Myocyte (in vitro differentiated cells): ENCODE results near the gene ODF2L. TPM values are rescaled to one million over a fixed set of nuclear protein-coding genes. Genes with fewer than 3 reads are reported as not detected.
"Not testable (repeated sequence)": the region's sequence is repeated elsewhere in the genome, so short reads cannot be mapped to it uniquely, and the experiment has no call there.

Source experiments
- DNase-seq: peaks from one replicate; pipeline ENCODE4 v3.0.0-alpha.2; 2012; ENCODE audit warnings: low read depth
- total RNA-seq: library from RNA; depleted of rRNA; stranded (reverse); fragments of >200 nt; gene quantifications from 2 replicates; pipeline ENCODE4 v1.2.3, GENCODE V29; 2014

Gene ODF2L
- total RNA-seq, 1 donor from 2014 or later = 14.7 TPM

DNA sequence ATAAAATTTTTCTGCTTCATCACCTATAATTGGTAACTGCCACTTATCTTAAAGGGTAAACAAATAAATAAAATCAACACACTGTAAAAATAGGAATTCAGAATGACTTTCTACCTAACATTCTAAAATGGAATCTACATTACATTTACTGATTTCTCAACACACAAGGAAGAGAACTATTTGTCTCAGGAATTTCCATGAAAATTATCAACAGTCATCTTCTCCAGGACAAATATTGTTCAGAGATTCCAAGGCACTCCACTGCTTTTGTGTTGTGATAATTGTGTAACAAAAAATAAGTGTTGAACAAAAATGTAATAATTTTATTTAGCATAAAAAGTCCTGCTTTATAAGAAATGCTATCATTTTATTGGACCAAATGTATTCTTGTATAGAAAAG, 7.3 kb downstream of the ODF2L start:
- no peak for DNase-seq

DNA sequence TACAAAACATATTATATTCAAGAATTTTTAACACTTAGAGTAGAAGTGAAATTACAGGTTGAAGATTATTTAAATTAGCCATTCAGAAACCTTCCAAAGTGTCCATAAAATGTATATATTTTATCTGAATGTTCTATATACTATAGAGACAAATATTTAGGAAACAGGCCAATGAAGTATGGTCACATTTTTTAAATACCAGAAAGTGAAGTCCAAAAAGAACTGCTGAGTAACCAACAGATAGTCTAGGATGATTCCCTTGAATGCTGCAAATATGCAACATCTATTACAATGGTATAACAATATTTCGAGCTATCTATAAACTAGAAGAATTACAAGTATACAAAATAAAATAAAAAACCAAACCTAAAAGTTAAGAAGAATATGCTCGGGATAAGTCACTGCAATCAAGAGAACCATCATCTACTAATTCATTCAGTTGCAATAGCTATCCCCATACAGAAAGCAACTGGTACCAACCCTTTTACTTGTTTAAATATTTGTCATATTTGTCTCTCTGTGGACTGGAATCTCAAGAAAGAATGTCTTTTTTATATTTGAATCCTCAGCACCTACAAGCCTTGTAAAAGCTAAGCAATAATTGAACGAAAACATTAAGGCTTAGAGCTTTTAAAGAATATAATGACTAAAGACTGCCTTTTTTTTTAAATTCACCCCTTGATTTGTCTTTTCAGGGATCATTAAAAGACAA, 8.1 kb downstream of the ODF2L start:
- no peak for DNase-seq

DNA sequence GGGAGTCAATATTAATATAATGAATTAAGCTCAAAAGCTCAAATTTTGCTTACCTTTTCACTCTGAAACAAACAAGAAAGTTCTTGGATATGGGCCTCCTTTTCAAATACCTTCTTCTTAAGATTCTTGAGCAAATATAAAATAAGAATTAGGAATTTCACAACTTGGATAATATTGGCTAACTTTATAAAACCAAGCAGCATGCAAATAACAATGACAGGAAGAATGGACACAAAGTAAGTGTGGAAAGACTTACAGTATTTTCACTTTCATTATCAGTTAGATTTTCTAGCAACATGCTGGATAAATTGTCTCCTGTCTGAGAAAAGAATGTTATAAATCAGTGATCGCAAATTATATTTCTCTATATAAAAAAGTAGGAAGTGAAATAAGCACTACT, 13.2 kb downstream of the ODF2L start:
- no peak for DNase-seq

DNA sequence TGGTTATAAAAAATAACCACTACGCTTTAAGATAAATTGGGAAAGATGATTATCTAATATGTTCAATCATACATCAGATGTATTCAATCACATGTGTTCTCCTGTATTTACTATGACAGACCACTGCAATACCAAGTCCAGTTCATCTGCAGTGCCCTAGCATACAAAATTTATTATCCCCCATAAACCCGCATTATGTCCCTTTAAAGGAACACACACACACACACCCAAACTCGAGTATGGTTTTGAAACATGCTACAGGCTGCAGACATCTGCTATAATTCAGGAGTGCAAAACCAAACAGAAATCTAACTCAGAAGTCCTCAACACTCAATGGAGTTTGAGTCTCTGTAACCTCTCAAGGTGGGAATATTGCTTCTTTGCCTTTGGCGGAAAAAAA, 14.9 kb downstream of the ODF2L start:
- no peak for DNase-seq

DNA sequence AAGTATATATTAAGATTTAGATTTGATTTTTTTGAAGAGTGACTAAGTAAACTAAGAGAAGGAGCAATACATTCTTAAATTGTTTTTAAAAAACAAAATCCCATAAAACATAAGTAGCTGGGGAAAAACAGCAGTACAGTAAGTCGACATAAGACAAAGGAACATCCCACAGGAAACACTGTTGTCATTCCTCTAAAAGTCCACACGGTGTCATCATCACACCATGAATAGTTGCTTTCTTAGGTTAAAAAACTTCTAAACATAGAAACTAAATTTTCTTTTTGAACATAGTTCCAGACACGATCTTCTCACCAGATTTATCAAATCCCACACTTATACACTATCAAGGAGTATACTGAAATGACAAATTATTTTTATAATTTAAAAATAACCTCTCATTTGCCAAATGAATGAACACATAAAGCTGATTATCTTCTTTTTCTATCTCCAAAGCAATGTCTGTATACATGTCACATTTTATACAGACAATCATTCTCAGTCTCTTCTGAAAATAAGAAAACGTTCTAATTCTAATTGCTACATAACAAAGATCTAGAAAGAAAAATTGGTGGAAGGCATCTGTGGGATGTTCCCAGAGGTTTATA, 15.8 kb downstream of the ODF2L start:
- peak; percentile 78 for DNase-seq

DNA sequence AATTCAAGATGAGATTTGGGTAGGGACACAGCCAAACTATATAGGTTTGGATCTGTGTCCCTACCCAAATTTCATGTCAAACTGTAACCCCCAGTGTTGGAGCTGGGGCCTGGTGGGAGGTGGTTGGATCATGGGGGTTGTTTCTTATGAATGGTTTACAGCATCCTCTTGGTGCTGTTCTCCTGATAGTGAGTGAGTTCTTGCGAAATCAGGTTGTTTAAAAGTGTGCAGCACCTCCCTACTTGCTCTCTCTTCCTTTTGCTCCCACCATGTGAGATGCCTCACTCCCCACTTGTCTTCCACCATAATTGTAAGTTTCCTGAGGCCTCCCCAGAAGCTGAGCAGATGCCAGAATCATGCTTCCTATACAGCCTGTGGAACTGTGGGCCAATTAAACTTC, 17.3 kb downstream of the ODF2L start:
- DNase-seq = no peak

DNA sequence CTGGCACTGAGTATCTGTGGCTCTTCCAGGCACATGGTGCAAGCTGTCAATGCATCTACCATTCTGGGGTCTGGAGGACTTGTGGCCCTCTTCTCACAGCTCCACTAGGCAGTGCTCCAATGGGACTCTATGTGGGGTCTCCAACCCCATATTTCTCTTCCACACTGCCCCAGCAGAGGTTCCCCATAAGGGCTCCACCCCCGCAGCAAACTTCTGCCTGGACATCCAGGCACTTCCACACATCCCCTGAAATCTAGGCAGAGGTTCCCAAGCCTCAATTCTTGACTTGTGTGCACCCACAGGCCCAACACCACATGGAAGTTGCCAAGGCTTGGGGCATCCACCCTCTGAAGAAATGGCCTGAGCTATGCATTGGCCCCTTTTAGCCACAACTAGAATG, 18.8 kb downstream of the ODF2L start:
- DNase-seq = no peak

DNA sequence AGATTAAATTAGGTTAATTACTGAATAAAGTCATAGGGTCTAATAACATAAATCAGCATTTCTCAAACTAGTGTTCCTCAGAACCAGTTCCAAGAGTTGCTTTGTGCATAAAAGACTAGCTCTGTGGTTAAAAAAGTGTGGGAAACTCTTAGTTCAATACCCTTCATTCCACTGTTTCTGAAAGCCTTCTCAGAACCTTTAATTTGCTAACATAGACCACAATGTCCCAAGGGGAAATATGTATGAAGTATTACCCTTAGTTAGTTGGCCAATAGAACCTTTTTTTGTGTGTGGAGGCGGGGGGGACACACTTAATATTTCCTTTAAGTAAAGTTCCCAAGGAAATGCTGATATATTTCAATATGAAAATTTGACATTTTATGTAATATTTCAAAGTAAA, 20.4 kb downstream of the ODF2L start:
- DNase-seq = peak; percentile 30

DNA sequence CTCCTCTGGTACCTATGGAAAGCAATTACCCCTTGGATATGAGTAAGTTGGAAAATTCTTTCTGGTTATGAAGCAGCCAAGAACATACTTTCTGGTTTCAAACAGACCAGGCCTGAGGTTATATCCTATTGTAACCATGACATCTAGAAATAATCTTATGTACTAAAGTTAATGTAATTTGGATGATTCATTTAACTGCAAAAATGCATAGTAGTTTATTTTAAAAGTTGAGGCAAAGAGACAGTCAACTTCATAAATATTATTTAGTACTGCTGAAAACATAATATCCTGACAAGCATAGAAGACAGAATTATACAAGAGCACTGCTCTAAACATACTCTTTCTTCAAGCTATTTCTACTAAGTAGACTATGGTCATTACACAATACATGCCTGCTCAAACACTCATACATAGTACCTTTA, 25.5 kb downstream of the ODF2L start:
- no peak for DNase-seq

DNA sequence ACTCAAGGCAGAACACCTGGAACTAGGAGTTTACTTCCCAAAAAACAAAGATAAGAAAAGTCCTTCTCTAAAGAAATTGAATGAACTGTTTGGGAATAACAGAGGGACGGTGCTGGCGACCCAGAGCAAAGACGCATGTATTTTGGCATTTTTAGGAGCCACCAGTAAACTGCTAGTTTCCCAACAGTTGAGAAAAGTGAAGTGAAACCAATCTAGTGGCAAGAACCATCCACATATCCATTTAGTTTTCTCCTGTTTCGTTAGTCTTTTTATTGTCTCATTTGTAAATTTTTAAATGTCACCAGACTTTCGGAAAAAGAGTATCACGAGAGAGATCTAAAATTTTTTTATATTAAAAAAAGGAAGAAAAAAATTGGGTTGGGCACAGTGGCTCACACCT, 30.2 kb downstream of the ODF2L start:
- DNase-seq = no peak

DNA sequence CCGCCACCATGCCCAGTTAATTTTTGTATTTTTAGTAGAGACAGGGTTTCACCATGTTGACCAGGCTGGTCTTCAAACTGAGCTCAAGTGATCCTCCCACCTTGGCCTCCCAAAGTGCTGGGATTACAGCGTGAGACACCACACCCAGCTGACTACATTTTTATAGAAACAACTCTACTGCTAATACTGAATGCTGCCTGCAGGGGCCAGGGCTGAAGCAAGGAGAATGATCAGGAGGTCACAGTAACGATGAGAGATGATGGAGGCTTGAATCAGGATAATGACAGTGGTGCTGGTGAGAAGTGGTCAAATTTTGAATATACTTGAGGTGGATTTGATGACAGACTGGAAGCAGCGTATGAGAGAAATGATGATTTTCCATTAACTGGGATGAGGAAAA, 33.3 kb downstream of the ODF2L start:
- no peak for DNase-seq

DNA sequence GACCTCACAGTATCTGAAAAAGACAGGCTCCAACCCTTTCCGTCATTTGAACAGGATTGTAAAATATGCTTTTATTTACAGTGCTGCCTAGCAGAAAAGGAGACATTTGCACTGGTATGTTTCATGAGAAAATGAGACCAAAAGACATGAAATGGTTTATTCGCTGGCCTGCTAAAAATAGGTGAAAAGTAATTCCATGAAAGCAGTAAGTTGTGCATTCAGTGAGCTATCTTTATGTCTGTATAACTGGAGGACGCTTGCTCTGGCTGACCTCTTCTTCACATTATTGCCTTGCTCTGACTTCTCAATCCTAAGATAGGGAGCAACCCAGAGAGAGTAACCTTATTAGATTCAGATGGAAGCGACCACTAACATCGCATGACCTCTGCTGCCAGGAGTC, 38.3 kb downstream of the ODF2L start:
- DNase-seq = no peak

DNA sequence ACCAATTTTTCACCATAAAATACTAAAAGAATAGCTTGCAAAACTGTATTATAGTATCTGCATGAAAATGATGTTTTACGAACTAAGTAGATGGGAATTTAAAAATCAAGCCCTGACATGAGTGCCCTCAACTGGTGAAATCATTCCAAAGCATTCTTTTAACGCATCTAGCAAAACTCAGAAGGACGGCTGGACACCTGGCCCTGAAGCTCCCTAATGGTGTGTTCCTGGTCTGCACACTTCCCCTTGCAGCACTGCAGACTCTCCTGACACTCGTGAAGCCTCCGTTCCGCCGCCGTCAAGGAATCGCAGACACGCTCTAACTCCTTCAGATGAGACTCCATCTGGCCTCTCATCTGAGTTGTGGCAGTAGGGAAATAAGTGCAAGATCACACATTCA, 39.9 kb downstream of the ODF2L start:
- peak; percentile 20 for DNase-seq

DNA sequence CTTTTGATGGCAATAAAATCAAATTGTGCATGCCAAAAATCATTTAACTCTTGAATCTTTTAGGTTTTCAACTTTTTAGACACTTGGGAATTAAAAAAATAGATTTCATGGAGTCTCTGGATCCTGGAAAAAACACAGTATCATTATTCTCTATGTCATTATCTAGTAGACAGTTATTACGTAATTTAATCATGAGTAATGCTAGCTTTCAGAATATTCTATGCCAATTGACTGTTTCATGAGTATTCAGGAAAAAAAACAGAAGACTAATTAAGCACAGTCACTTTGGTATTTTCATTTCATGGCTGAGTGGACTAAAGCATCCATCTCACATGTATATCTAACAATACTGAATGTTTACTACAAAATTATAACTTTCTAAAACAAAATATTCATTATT, 44.0 kb downstream of the ODF2L start:
- DNase-seq = no peak

DNA sequence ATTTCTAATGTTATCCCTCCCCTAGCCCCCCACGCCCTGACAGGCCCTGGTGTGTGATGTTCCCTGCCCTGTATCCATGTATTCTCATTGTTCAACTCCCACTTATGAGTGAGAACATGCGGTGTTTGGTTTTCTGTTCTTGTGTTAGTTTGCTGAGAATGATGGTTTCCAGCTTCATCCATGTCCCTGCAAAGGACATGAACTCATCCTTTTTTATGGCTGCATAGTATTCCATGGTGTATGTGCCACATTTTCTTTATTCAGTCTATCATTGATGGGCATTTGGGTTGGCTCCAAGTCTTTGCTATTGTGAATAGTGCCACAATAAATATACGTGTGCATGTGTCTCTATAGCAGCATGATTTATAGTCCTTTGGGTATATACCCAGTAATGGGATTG, 45.9 kb downstream of the ODF2L start:
- not testable (repeated sequence) for DNase-seq

DNA sequence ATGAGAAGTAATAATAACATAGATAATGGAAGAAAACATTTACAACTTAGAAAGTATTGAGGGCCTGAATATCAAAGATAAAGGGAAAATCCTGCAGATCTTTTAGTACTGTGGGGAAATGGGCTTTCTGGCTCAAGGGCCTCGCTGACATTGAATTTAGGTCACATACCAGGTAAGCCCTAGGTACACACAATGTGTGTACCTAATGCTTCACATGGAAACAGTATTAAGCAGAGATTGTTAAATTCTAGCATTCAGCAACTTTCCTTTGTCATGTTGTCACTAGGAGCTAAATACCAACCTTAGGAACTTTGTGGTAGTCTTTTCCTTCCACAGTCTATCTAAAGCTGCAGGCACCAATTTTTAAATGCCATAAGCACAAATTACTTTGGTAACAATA, 49.7 kb downstream of the ODF2L start:
- no peak for DNase-seq

DNA sequence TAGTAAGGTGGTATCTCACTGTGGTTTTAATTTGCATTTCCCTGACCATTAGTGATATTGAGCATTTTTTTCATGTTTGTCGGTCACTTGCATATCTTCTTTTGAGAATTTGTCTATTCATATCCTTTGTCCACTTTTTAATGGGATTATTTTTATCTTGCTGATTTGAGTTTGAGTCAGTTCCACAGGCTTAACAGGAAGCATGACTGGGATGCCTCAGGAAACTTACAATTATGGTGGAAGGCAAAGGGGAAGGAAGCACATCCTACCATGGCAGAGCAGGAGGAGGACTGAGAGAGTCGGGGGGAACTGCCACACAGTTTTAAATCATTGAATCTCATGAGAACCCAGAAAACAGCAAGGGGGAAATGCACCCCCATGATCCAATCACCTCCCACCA, 51.1 kb downstream of the ODF2L start:
- no peak for DNase-seq

DNA sequence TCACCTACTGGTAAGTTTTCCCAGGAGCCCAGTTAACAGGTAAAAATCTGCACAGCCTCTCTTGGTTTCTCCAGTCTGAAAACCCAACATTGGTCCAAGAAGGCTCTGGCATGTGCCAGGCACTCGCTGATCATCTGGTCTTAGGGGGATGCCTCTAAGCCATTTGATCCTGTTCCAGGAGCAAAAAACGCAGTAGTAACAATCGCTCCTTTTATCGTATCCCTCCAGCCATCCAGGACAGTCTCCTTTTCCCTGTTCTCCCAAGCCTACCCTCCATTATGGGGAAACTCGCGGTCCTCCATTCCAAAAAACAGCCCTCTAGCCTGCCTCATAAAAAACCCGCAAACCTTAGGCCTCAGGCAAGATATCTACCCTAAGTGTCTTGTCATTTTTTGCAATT, 56.2 kb downstream of the ODF2L start:
- no peak for DNase-seq

DNA sequence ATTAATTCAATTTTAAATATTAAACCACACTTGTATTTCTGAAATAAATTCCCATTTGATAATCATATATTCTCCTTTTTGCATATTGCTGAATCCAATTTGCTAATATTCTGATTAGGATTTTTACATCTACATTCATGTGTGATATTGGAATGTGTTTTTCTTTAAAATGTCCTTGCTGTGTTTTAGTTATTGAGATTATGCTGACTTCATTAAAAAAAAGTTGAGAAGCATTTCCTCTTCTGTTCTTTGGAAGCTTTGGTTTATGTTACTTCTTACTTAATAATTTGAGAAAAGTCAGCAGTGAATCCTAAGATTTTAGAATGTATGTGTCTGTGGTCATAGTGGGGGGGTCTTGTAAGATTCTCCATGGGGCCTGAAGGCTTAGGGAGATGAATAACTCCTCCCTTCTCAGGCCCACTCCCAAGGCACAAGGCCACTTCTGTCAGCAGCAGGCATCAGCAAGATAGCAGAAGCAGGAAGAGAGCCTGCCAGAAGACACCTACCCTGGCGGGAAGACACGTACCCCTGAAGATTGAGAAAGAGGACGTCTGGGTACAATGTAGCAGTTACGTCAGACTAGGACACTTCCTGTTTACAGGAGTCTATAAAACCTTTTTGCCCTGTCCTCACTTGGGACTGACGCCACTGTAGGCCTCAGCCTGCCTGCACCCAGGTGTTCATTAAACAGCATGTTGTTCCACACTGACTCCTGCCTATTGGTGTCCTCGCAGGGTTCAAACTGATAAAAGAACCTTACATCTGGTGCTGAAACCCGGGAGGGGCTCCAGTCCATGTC, 56.9 kb downstream of the ODF2L start:
- DNase-seq = no peak

DNA sequence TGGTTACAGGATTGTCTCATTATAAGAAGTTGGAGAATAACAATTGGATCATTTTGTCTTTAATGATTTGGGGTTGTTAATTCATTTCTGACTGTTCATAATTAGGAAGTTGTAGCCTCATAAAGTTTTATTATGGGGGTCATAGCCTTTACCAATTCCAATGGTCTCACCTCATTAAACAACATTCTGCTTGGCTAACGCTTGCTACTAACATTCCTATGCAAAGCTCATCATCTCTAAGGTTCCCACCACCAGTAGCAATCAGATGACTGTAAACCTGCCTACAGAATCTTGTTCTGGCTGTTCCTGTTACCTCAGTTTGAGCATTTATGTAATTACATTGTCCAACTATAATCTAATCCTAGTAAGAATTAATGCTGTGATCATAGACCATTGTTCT, 60.2 kb downstream of the ODF2L start:
- DNase-seq = no peak

DNA sequence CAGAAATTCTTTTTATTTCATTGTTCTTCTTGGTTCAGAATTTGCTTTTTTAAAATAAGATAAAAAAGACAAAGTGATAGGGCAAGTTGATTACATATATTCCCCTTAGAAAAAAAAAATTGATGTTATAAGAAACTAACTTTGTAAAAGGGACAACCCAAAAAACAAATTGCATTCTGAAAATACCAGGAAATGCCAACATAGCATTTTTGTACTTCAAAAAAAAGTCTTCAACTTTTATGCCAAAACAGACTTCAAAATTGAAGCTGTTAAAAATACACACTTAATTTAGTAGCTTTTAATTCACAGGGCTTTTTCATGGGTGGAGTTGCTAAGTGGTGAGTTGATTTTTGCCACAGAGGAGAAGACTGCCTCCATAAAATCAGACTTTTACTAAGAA, 70.9 kb downstream of the ODF2L start:
- DNase-seq = no peak

DNA sequence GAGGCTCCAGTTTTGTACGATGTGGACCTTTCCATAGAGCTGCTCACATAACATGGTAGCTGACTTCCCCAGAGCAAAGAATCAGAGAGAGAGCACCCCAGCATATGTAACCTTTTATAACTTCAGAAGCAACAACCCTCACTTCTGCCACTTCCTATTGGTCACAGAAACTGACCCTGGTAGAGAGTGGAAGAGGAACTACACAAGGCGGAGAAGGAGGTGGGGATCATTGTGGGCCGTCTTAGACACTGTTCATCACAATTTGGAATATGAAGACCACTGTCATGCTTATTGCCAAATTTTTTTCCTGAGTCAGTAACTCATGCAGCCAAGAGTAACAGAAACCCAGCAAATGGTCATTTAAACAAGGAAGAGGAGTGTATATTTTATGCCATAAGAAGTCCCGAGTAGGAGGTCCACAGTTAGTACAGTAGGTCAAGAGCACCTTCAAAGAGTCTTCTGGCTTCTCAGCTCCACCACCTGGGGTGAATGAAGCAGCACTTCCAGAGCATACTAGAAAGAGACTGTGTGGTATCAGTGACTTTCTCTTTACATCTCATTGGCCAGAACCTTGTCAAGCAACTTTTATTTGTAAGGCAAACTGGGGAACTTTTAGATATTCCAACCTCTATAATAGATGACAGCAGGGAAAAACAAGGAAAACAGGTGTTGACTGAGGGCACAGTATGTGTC, 71.8 kb downstream of the ODF2L start:
- no peak for DNase-seq
